ENCODE results near the gene ARL15.
A peak's percentile ranks its signal among the peaks of the same experiment; 100 is the strongest.

ARL15 gene

GRCh38 chr5:54146916-54147315 is 163.5 kb downstream of the ARL15 start:
- DNase-seq = peak; percentile 54

- no peak for DNase-seq
These were observed 164.0 kb downstream of the ARL15 start for GRCh38 chr5:54146390-54146789.

- no peak for DNase-seq
These were observed 170.0 kb downstream of the ARL15 start for GRCh38 chr5:54140247-54140840.

GRCh38 chr5:54136516-54137440 is 173.6 kb downstream of the ARL15 start:
- no peak for DNase-seq

GRCh38 chr5:54135042-54135441 is 175.3 kb downstream of the ARL15 start:
- no peak for DNase-seq

- DNase-seq = no peak
These were observed 176.5 kb downstream of the ARL15 start for GRCh38 chr5:54133917-54134316.

GRCh38 chr5:54120473-54120872 is 189.9 kb downstream of the ARL15 start:
- no peak for DNase-seq

GRCh38 chr5:54117957-54118356 is 192.4 kb downstream of the ARL15 start:
- DNase-seq = no peak

GRCh38 chr5:54115735-54116403 is 194.5 kb downstream of the ARL15 start:
- no peak for DNase-seq

- no peak for DNase-seq
These were observed 197.3 kb downstream of the ARL15 start for GRCh38 chr5:54113060-54113459.

GRCh38 chr5:54109626-54110330 is 200.6 kb downstream of the ARL15 start:
- DNase-seq = no peak

- DNase-seq = no peak
These were observed 202.2 kb downstream of the ARL15 start for GRCh38 chr5:54108136-54108535.

GRCh38 chr5:54103871-54104270 is 206.5 kb downstream of the ARL15 start:
- no peak for DNase-seq

GRCh38 chr5:54098267-54098666 is 212.1 kb downstream of the ARL15 start:
- no peak for DNase-seq

GRCh38 chr5:54095969-54096368 is 214.4 kb downstream of the ARL15 start:
- DNase-seq = no peak

GRCh38 chr5:54094706-54095105 is 215.7 kb downstream of the ARL15 start:
- no peak for DNase-seq

- no peak for DNase-seq
These were observed 216.5 kb downstream of the ARL15 start for GRCh38 chr5:54093861-54094260.

GRCh38 chr5:54093081-54093492 is 217.3 kb downstream of the ARL15 start:
- DNase-seq = no peak

GRCh38 chr5:54091307-54092130 is 218.9 kb downstream of the ARL15 start:
- no peak for DNase-seq

GRCh38 chr5:54090495-54091120 is 219.8 kb downstream of the ARL15 start:
- no peak for DNase-seq

GRCh38 chr5:54088081-54088480 is 222.3 kb downstream of the ARL15 start:
- no peak for DNase-seq

GRCh38 chr5:54087436-54087835 is 222.9 kb downstream of the ARL15 start:
- DNase-seq = no peak

Data from NCI-H1092 (cell line).